Keratinocyte (primary cell): ENCODE results near the gene CLIP4.

Experiments
- EZH2 ChIP-seq: IDR thresholded peaks from one replicate; pipeline ENCODE4 v1.6.1; 2012; ENCODE audit warnings: inconsistent platforms, mild to moderate bottlenecking, low read length, moderate library complexity
- TF ChIP-seq, protein P1 (sequence below), 3 experiments: IDR thresholded peaks in 1 of 3; conservative IDR thresholded peaks in 1 of 3; optimal IDR thresholded peaks in 1 of 3; 2 replicates in 2 of 3; 3 replicates in 1 of 3; pipeline versions ENCODE3 to v1.5.1; 2011; ENCODE audit warnings: low read length in 3 of 3, mild to moderate bottlenecking in 3 of 3, moderate library complexity in 2 of 3, control low read depth in 1 of 3, inconsistent platforms in 1 of 3; ENCODE audit not compliant: insufficient read depth in 2 of 3; ENCODE audit errors: extremely low read depth in 1 of 3

DNA sequence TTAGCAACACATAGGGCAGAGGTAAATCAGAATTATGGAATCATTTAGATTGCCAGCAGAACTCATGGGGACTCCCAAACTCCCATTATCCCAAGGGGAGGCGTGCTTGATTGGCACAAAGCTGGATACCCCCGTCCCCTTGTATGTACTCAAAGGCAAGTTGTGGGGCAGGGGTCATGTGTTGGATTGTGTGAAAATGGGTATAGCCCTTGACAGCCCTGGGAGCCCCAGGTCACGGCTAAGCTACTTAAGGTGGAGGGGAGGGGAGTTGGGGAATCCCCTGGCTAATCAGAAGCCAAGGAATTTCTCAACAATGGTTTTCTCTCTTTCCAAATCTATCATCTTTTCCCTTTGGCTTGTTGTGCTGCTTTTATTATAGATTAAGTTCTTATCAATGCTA, 32.7 kb downstream of the CLIP4 start:
- TF ChIP-seq, protein P1, sequence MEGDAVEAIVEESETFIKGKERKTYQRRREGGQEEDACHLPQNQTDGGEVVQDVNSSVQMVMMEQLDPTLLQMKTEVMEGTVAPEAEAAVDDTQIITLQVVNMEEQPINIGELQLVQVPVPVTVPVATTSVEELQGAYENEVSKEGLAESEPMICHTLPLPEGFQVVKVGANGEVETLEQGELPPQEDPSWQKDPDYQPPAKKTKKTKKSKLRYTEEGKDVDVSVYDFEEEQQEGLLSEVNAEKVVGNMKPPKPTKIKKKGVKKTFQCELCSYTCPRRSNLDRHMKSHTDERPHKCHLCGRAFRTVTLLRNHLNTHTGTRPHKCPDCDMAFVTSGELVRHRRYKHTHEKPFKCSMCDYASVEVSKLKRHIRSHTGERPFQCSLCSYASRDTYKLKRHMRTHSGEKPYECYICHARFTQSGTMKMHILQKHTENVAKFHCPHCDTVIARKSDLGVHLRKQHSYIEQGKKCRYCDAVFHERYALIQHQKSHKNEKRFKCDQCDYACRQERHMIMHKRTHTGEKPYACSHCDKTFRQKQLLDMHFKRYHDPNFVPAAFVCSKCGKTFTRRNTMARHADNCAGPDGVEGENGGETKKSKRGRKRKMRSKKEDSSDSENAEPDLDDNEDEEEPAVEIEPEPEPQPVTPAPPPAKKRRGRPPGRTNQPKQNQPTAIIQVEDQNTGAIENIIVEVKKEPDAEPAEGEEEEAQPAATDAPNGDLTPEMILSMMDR (optimal IDR thresholded peaks at IDR 0.05 in 1 of 3, IDR thresholded peaks at IDR 0.05 in 1 of 3, conservative IDR thresholded peaks at IDR 0.05 in 1 of 3; ENCODE audit: extremely low read depth in 1 of 3, insufficient read depth in 2 of 3, low read length in 3 of 3) = no peak
- no peak for TF ChIP-seq EZH2
